GM12875 (cell line): ENCODE measurements around the gene SF3B5.

Source experiments
- H3K4me3 ChIP-seq: one replicate; pipeline ENCODE4 v1.5.1; 2011; ENCODE audit warnings: low read depth, low read length, control low read depth
- TF ChIP-seq, protein P1 (sequence below): IDR thresholded peaks from 2 replicates; pipeline ENCODE4 v1.5.1; 2011; ENCODE audit warnings: low read depth, mild to moderate bottlenecking, control low read depth, inconsistent platforms, low read length, moderate library complexity, borderline replicate concordance; ENCODE audit not compliant: insufficient read depth

Gene SF3B5

DNA sequence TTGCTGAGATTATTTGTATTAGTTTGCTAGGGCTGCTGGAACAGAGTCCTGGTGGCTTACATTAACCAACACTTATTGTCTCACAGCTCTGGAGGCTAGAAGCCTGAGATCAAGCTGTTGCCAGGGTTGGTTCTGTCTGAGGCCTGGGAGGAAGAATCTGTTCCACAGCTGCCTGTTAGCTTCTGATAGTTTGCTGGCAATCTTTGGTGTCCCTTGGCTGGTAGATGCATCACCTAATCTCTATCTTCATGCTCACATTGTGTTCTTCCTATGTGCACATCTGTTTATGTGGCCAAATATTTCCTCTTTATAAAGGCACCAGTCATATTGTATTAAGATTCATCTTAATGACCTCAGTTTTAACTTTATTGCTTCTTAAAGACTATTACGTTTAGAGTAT, 19.5 kb downstream of the SF3B5 start:
- H3K4me3 ChIP-seq: no peak overlapping the region
- TF ChIP-seq, protein P1, sequence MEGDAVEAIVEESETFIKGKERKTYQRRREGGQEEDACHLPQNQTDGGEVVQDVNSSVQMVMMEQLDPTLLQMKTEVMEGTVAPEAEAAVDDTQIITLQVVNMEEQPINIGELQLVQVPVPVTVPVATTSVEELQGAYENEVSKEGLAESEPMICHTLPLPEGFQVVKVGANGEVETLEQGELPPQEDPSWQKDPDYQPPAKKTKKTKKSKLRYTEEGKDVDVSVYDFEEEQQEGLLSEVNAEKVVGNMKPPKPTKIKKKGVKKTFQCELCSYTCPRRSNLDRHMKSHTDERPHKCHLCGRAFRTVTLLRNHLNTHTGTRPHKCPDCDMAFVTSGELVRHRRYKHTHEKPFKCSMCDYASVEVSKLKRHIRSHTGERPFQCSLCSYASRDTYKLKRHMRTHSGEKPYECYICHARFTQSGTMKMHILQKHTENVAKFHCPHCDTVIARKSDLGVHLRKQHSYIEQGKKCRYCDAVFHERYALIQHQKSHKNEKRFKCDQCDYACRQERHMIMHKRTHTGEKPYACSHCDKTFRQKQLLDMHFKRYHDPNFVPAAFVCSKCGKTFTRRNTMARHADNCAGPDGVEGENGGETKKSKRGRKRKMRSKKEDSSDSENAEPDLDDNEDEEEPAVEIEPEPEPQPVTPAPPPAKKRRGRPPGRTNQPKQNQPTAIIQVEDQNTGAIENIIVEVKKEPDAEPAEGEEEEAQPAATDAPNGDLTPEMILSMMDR: no peak

DNA sequence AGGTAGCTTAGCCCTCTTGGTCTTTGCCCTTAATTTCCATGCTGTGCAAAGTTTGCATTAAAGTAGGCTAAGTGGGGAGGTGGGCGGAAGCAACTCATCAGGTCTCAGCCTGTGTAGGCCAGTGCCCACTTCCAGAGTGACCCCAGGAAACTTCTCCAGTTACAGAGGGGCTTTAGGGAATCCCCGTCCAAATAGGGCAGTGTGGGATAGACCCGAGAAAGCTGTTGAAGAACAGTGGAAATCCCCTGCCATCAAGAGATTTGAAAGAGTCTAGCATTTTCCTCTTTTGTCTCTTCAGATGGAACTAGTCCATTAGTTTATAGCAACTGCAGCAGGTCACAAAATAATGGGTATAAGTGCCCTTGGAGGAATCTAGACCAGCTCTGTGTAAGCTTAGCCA, 20.2 kb downstream of the SF3B5 start:
- TF ChIP-seq, protein P1: no peak
- H3K4me3 ChIP-seq: no peak overlapping the region

DNA sequence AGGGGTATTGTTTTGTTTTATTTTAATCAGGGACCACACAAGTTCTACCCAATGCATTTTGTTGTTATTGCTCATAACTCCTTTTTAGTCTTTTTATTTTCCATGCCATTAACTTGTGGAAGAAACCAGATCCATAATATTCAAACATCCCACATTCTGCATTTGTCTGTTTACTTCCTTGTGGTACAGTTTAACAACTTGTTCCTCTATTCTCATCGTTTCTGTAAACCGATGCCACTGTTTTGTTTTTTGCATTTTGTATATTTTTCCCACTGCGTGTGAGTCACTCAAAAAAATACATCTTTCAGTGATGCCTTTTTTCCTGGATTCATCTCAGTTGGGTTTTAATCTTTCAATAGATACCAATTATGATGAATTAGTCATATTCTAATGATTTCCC, 22.3 kb downstream of the SF3B5 start:
- TF ChIP-seq, protein P1: no peak
- no peak overlapping the region for H3K4me3 ChIP-seq

DNA sequence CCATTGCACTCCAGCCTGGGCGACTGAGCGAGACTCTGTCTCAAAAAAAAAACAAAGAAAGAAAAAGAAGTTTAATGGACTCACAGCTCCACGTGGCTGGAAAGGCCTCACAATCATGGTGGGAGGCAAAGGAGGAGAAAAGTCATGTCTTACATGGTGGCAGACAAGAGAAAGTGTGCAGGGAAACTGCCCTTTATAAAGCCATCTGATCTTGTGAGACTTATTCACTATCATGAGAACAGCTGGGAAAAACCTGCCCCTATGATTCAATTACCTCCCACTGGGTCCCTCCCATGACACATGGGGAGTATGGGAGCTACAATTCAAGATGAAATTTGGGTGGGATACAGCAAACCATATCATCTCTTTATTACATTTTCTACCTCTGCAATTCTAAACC, 25.9 kb downstream of the SF3B5 start:
- TF ChIP-seq, protein P1: no peak

DNA sequence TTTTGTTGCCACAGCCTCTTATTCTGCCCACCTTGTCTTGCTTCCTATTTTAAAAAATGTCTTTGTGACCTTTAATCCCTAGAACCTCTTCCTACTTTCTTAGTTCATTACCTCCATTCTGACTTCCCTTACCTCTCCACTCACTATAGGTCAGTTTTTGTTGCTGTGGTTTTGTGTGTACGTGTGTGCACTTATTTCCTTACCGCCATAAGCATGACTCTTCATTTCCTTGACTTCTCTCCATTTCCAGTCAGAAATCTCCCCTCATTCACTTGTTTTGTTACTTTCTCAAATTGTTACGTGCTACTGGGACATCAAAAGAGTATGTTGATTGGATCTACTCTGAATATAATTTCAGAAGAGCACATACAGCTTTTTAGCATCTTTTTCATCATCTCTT, 26.6 kb downstream of the SF3B5 start:
- TF ChIP-seq, protein P1: no peak
- H3K4me3 ChIP-seq: no peak overlapping the region

More for the DNA sequence above, 25.9 kb downstream of the SF3B5 start:
- H3K4me3 ChIP-seq: no peak overlapping the region

DNA sequence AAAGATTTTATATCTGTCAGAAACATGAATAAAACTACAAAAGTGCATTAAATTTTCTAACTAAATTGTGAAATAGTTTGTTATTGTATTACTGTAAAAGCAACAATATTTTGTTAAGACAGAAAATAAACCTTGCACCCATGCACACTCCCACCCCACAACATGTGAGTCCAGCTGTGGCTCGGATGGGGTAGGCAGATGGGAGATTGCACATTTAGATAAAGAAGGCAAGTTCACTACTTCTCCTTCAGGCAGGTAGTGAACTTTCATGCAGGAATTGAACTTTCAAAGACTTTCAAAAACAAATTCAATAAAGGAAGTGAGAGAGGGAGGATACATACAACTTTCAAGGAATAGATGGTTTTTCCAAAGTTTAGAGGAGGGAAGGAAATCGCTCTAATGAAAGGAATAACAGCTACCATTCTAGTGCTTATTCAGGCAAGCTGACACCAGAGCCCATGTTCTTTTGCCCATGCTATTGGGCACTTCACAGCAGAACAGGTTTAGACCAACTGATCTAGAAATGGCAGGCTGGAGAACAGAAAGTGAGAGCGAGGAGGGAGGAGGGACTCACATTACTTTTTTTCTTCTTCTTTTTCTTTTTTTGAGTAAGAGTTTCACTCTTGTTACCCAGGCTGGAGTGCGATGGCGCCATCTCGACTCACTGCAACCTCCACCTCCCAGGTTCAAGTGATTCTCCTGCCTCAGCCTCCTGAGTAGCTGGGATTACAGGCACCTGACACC, 28.5 kb downstream of the SF3B5 start:
- no peak overlapping the region for H3K4me3 ChIP-seq
- TF ChIP-seq, protein P1: no peak

DNA sequence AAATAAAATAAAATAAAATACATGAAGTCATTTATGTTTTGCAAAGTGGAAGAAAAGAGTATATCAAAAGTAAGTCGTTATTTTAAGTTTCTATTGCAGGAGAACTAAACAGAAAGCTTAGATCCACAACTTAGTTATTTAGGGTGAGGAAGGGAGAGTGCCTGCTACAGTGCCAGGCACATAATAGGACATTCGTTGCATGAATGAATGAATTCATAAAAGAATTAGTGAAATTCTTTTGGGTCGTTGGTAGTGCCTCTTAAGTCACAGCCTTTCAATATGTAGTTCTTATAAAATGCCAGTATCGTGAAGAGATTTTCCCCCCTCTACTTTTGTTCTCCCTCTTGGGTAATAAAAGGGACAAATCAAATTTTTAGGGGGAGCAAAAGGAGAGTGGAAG, 29.1 kb downstream of the SF3B5 start:
- TF ChIP-seq, protein P1: no peak
- H3K4me3 ChIP-seq: no peak overlapping the region
